Transverse colon (tissue), 4 donors: Measurements from ENCODE around the gene PRDM8. TPM values are rescaled to one million over a fixed set of nuclear protein-coding genes. Genes with fewer than 3 reads are reported as not detected.

Source experiments
- DNase-seq: peaks from one replicate; pipeline ENCODE4 v3.0.0-alpha.2; 2019
- H3K27ac ChIP-seq, 4 donors: fragments of 200-600 bp; sonication (generic); 2 replicates each; pipeline ENCODE4 v1.5.1; 2016 to 2018; ENCODE audit warnings: inconsistent platforms in 4 of 4
- H3K27me3 ChIP-seq: fragments of 200-600 bp; sonication (generic); 2 replicates; pipeline ENCODE4 v1.5.1; 2017; ENCODE audit warnings: inconsistent platforms
- H3K36me3 ChIP-seq, 4 donors: fragments of 200-600 bp; sonication (generic); 2 replicates each; pipeline ENCODE4 v1.5.1; 2017 to 2019; ENCODE audit warnings: inconsistent platforms in 4 of 4
- H3K4me1 ChIP-seq, 4 donors: fragments of 200-600 bp; sonication (generic); 2 replicates each; pipeline ENCODE4 v1.5.1; 2017 to 2020; ENCODE audit warnings: inconsistent platforms in 4 of 4
- H3K4me3 ChIP-seq, 4 donors: fragments of 200-600 bp; sonication (generic); 1 replicate in 1 of 4; 2 replicates in 3 of 4; pipeline versions ENCODE4 v1.5.1 to v1.6.1; 2017 to 2019; ENCODE audit warnings: inconsistent platforms in 4 of 4
- H3K9me3 ChIP-seq, 2 donors: fragments of 200-600 bp; sonication (generic); 2 replicates each; pipeline ENCODE4 v1.5.1; 2017 to 2019; ENCODE audit warnings: inconsistent platforms in 2 of 2
- CTCF ChIP-seq, 5 experiments: fragments of 200-600 bp in 3 of 5; fragments of 450-650 bp in 2 of 5; sonication (generic) in 3 of 5; IDR thresholded peaks; 1 replicate in 2 of 5; 2 replicates in 3 of 5; pipeline ENCODE4 v1.5.1; 2016 to 2017; ENCODE audit warnings: antibody characterized with exemption in 5 of 5, inconsistent platforms in 3 of 5, mild to moderate bottlenecking in 2 of 5, moderate library complexity in 1 of 5
- EP300 ChIP-seq: sonication (generic); formaldehyde crosslinking; IDR thresholded peaks from one replicate; pipeline ENCODE4 v1.6.1; 2017; ENCODE audit warnings: antibody characterized with exemption, low read depth
- POLR2A ChIP-seq: fragments of 450-650 bp; IDR thresholded peaks from one replicate; pipeline ENCODE4 v1.6.1; 2016; ENCODE audit warnings: antibody characterized with exemption, mild to moderate bottlenecking, moderate library complexity
- POLR2AphosphoS5 ChIP-seq, 3 donors: sonication (generic); formaldehyde crosslinking; IDR thresholded peaks; one replicate each; pipeline ENCODE4 v1.6.1; 2016; ENCODE audit warnings: antibody characterized with exemption in 3 of 3
- WGBS, 2 donors: methylation state at CpG; one replicate each; pipeline ENCODE4 v1.1.5; 2018; ENCODE audit warnings: low coverage in 1 of 2; 5-methylcytosine and 5-hydroxymethylcytosine counted together
- in situ Hi-C, 4 donors: fragments of 200-750 bp; cut with MboI; loops; one replicate each; pipeline versions ENCODE4 v1.15.0 to v1.15.1; 2017; ENCODE audit warnings: low sequenced_read_pairs in 3 of 4, low pct_ligation_motif_present in 1 of 4, low pct_unique_long_range_greater_than_20kb in 1 of 4
- intact Hi-C: fragments of 100-400 bp; cut with DNase I; formaldehyde crosslinking; loops from one replicate; pipeline ENCODE4 v1.15.1; 2023; ENCODE audit warnings: low total_unique reads
- total RNA-seq, 4 donors: library from RNA; depleted of rRNA; stranded (reverse); fragments of >200 nt; gene quantifications; one replicate each; pipeline ENCODE4 v1.1.0, GENCODE V29; 2016

The PRDM8 gene
- total RNA-seq, 4 donors from 2014 or later = 0.20 to 5.2 (median 3.2) TPM

GRCh38 chr4:80249144-80249543 lies 51.8 kb downstream of the PRDM8 start:
- TF ChIP-seq EP300 (no peak), POLR2A (no peak), POLR2AphosphoS5 (IDR thresholded peaks at IDR 0.05) (no peak), CTCF (IDR thresholded peaks at IDR 0.05) (no peak)
- H3K36me3 ChIP-seq = no peaks in the 10 kb centered on the region
- intact Hi-C loops (no loop called here), in situ Hi-C loops (no loop called here)
- H3K4me3 ChIP-seq = no peak overlapping the region
- no peak for DNase-seq
- H3K27me3 ChIP-seq = peaks cover 7% of the 10 kb centered on the region
- no peaks in the 10 kb centered on the region for H3K9me3 ChIP-seq
- no peak overlapping the region for H3K27ac ChIP-seq
- WGBS, 2 donors = 60 to 85% methylated on average over 1 of the region's 1 CpG
- H3K4me1 ChIP-seq = no peaks in the 10 kb centered on the region

GRCh38 chr4:80252427-80252826 lies 55.1 kb downstream of the PRDM8 start:
- DNase-seq = no peak
- TF ChIP-seq CTCF (IDR thresholded peaks at IDR 0.05) (no peak), EP300 (no peak), POLR2AphosphoS5 (IDR thresholded peaks at IDR 0.05) (no peak), POLR2A (no peak)
- Histone ChIP-seq H3K4me3 (no peak overlapping the region), H3K36me3 (no peaks in the 10 kb centered on the region), H3K9me3 (no peaks in the 10 kb centered on the region), H3K27ac (no peak overlapping the region), H3K27me3 (peaks cover 15% of the 10 kb centered on the region), H3K4me1 (no peaks in the 10 kb centered on the region)
- in situ Hi-C loops (no loop called here), intact Hi-C loops (no loop called here)

- in situ Hi-C loops (no loop called here), intact Hi-C loops (no loop called here)
- no peak overlapping the region for H3K4me3 ChIP-seq
- H3K27ac ChIP-seq = no peak overlapping the region
- peaks cover 19% of the 10 kb centered on the region for H3K27me3 ChIP-seq
- DNase-seq = no peak
- no peaks in the 10 kb centered on the region for H3K9me3 ChIP-seq
- no peak for TF ChIP-seq POLR2A
- TF ChIP-seq POLR2AphosphoS5 (IDR thresholded peaks at IDR 0.05) = no peak
- H3K36me3 ChIP-seq = no peaks in the 10 kb centered on the region
- no peaks in the 10 kb centered on the region for H3K4me1 ChIP-seq
Observed at GRCh38 chr4:80252953-80253352, 55.6 kb downstream of the PRDM8 start.

GRCh38 chr4:80253510-80253909 lies 56.2 kb downstream of the PRDM8 start:
- H3K27ac ChIP-seq = no peak overlapping the region
- no peaks in the 10 kb centered on the region for H3K9me3 ChIP-seq
- in situ Hi-C loops = no loop called here
- DNase-seq = no peak
- H3K4me3 ChIP-seq = no peak overlapping the region
- 70 to 80% methylated on average over 1 to 4 of the region's 4 CpGs for WGBS, 2 donors
- no peak for TF ChIP-seq POLR2A
- TF ChIP-seq CTCF (IDR thresholded peaks at IDR 0.05) = no peak
- TF ChIP-seq POLR2AphosphoS5 (IDR thresholded peaks at IDR 0.05) = no peak
- TF ChIP-seq EP300 = no peak
- no peaks in the 10 kb centered on the region for H3K36me3 ChIP-seq
- intact Hi-C loops = no loop called here
- peaks cover 22% of the 10 kb centered on the region for H3K27me3 ChIP-seq
- H3K4me1 ChIP-seq = no peaks in the 10 kb centered on the region

Other genes starting within 250 kb of the PRDM8 start
- gene ANTXR2, start 124.3 kb upstream of the PRDM8 start, total RNA-seq = 10 to 100 TPM; 46.8 to 89.8 (median 76.0) TPM
- gene FGF5, start 69.2 kb downstream of the PRDM8 start, total RNA-seq = 1 to 10 TPM in 1 of 4 donors, under 1 TPM in 2, not detected in 1; 0.14 to 4.1 (median 0.16) TPM
- gene CFAP299, start 138.2 kb downstream of the PRDM8 start, total RNA-seq = not detected